K562 (cell line): ENCODE data around the gene SKIL. TPM values are rescaled to one million over a fixed set of nuclear protein-coding genes. Genes with fewer than 3 reads are reported as not detected.

Experiments used
- ATAC-seq: fragments of 200-7000 bp; cut with Tn5 transposase; 3 replicates; pipeline ENCODE4 v1.9.1; 2020; ENCODE audit warnings: moderate library complexity
- BruUV-seq: library from RNA; stranded (reverse); fragments of 400-500 nt; replicated peaks from 2 replicates; lab custom pipeline; 2021; lab: Mats Ljungman, UMichigan
- CTCF ChIA-PET: fragments of 300-600 bp; formaldehyde crosslinking; extraction: SDS; loops from one replicate; lab custom pipeline; 2021; ENCODE audit warnings: low intra/inter-chr PET ratio; lab: Yijun Ruan, JAX
- POLR2A ChIA-PET: fragments of 300-600, 350-650 bp; sonication (Branson Sonifier 250); formaldehyde crosslinking; extraction: SDS; loops from one replicate; lab custom pipeline; 2021; ENCODE audit warnings: antibody characterized with exemption, inconsistent platforms; lab: Yijun Ruan, JAX
- DNase-seq, 4 experiments: peaks; one replicate each; pipeline versions ENCODE4 v3.0.0 to v3.0.0-alpha.2; 2011 to 2018; ENCODE audit warnings: low spot score in 3 of 4, mixed read lengths in 3 of 4; ENCODE audit errors: extremely low read depth in 1 of 4
- FAIRE-seq: peaks from 2 replicates; lab custom pipeline; 2011; peaks lifted over from hg19 to GRCh38; lab: Jason Lieb, UNC
- H2AFZ ChIP-seq: 2 replicates; pipeline ENCODE4 v1.6.0; 2011; ENCODE audit warnings: low read depth, low read length, control low read depth, inconsistent platforms
- H3K27ac ChIP-seq: fragments of 200-600 bp; 3 replicates; pipeline ENCODE4 v1.8.0; 2011; ENCODE audit warnings: low read depth, mild to moderate bottlenecking, control low read depth, inconsistent platforms, low read length, moderate library complexity, mixed read lengths; ENCODE audit errors: extremely low read depth
- H3K27me3 ChIP-seq, 2 experiments: fragments of 300-600 bp in 1 of 2; 2 replicates in 1 of 2; 3 replicates in 1 of 2; pipeline versions ENCODE4 v1.6.0 to v1.8.0; 2011; ENCODE audit warnings: inconsistent platforms in 2 of 2, low read length in 2 of 2, mild to moderate bottlenecking in 1 of 2, mixed read lengths in 1 of 2, moderate library complexity in 1 of 2; ENCODE audit not compliant: control insufficient read depth in 2 of 2, insufficient read depth in 2 of 2
- H3K36me3 ChIP-seq: fragments of 300-600 bp; 3 replicates; pipeline ENCODE4 v1.8.0; 2011; ENCODE audit warnings: mild to moderate bottlenecking, low read length, inconsistent platforms; ENCODE audit not compliant: control insufficient read depth, insufficient read depth
- H3K4me1 ChIP-seq, 2 experiments: fragments of 200-600 bp in 1 of 2; replicated peaks in 1 of 2; 2 replicates in 1 of 2; 3 replicates in 1 of 2; pipeline versions ENCODE4 v1.5.1 to v1.8.0; 2011; ENCODE audit warnings: inconsistent platforms in 2 of 2, low read length in 2 of 2, mild to moderate bottlenecking in 1 of 2, mixed read lengths in 1 of 2, moderate library complexity in 1 of 2; ENCODE audit not compliant: control insufficient read depth in 2 of 2, insufficient read depth in 2 of 2
- H3K4me2 ChIP-seq: 2 replicates; pipeline ENCODE4 v1.6.1; 2011; ENCODE audit warnings: low read length, control low read depth, inconsistent platforms, mixed read lengths; ENCODE audit not compliant: insufficient read depth
- H3K4me3 ChIP-seq: fragments of 200-600 bp; sonication (generic), shearing (Covaris generic); 2 replicates; pipeline ENCODE4 v1.5.1; 2016; ENCODE audit warnings: control low read depth, inconsistent platforms
- H3K79me2 ChIP-seq: fragments of 200-600 bp; 3 replicates; pipeline ENCODE4 v1.8.0; 2011; ENCODE audit warnings: low read length, inconsistent platforms; ENCODE audit not compliant: control insufficient read depth, insufficient read depth
- H3K9ac ChIP-seq, 2 experiments: 2 replicates each; pipeline versions ENCODE4 v1.6.0 to v1.6.1; 2011; ENCODE audit warnings: low read depth in 2 of 2, low read length in 2 of 2, control low read depth in 1 of 2, inconsistent platforms in 1 of 2, mild to moderate bottlenecking in 1 of 2, mixed read lengths in 1 of 2; ENCODE audit not compliant: insufficient read depth in 1 of 2
- H3K9me1 ChIP-seq: one replicate; pipeline ENCODE4 v1.6.0; 2011; ENCODE audit warnings: inconsistent platforms, mild to moderate bottlenecking, low read length, moderate library complexity; ENCODE audit not compliant: control insufficient read depth, insufficient read depth
- H3K9me3 ChIP-seq: replicated peaks from 2 replicates; pipeline ENCODE4 v1.5.1; 2011; ENCODE audit warnings: low read depth, low read length, inconsistent platforms; ENCODE audit not compliant: control insufficient read depth, insufficient read depth
- H4K20me1 ChIP-seq: replicated peaks from 2 replicates; pipeline ENCODE4 v1.6.1; 2011; ENCODE audit warnings: low read length, inconsistent platforms, mixed read lengths; ENCODE audit not compliant: control insufficient read depth, insufficient read depth
- BCOR ChIP-seq: fragments of 450-650 bp; IDR thresholded peaks from 2 replicates; pipeline ENCODE4 v1.6.1; 2016
- FOXK1 ChIP-seq: sonication (generic); formaldehyde crosslinking; IDR thresholded peaks from 2 replicates; pipeline ENCODE4 v1.8.0; 2022; ENCODE audit warnings: missing genetic modification reagents, mild to moderate bottlenecking, borderline replicate concordance
- FOXM1 ChIP-seq, 2 experiments: fragments of 450-650 bp in 1 of 2; sonication (generic) in 1 of 2; formaldehyde crosslinking in 1 of 2; IDR thresholded peaks; 2 replicates each; pipeline versions ENCODE4 v1.6.1 to v1.9.0; 2017 to 2022; ENCODE audit warnings: low read depth in 2 of 2, mild to moderate bottlenecking in 2 of 2, missing genetic modification reagents in 1 of 2, moderate library complexity in 1 of 2
- HNRNPK ChIP-seq: fragments of 200-400 bp; formaldehyde crosslinking; IDR thresholded peaks from one replicate; pipeline ENCODE4 v1.6.1; 2018; ENCODE audit warnings: mild to moderate bottlenecking, low read depth, low read length; ENCODE audit not compliant: poor library complexity, severe bottlenecking
- KDM4B ChIP-seq, 2 experiments: fragments of 450-650 bp in 1 of 2; sonication (generic) in 1 of 2; IDR thresholded peaks; 2 replicates each; pipeline ENCODE4 v1.6.1; 2016 to 2017; ENCODE audit warnings: borderline replicate concordance in 2 of 2, antibody characterized with exemption in 1 of 2, low read depth in 1 of 2, mild to moderate bottlenecking in 1 of 2
- MAFG ChIP-seq: fragments of 450-650 bp; conservative IDR thresholded peaks from 2 replicates; pipeline ENCODE4 v1.6.1; 2016; ENCODE audit warnings: missing genetic modification characterization, missing compliant biosample characterization
- RBM25 ChIP-seq: fragments of 200-400 bp; formaldehyde crosslinking; IDR thresholded peaks from 2 replicates; pipeline ENCODE4 v1.6.1; 2018; ENCODE audit warnings: low read length, low read depth, moderate library complexity; ENCODE audit not compliant: severe bottlenecking
- SMARCE1 ChIP-seq: fragments of 450-650 bp; IDR thresholded peaks from 2 replicates; pipeline ENCODE4 v1.7.1; 2016; ENCODE audit warnings: mild to moderate bottlenecking
- WHSC1 ChIP-seq: IDR thresholded peaks from one replicate; pipeline ENCODE4 v1.6.1; 2012; ENCODE audit warnings: low read length, control low read depth, inconsistent platforms
- ZC3H11A ChIP-seq: IDR thresholded peaks from 2 replicates; pipeline ENCODE4 v1.6.1; 2012; ENCODE audit warnings: low read depth, low read length, improper control_type of control experiment
- ZNF217 ChIP-seq: sonication (generic); formaldehyde crosslinking; IDR thresholded peaks from 2 replicates; pipeline ENCODE4 v1.8.0; 2022; ENCODE audit warnings: mild to moderate bottlenecking, missing genetic modification reagents
- ZNF224 ChIP-seq: sonication (generic); formaldehyde crosslinking; IDR thresholded peaks from 2 replicates; pipeline ENCODE4 v1.8.0; 2022; ENCODE audit warnings: mild to moderate bottlenecking, missing genetic modification reagents
- ZNF507 ChIP-seq: conservative IDR thresholded peaks from 2 replicates; pipeline ENCODE4 v1.6.1; 2017; ENCODE audit warnings: missing genetic modification characterization, missing compliant biosample characterization
- ZNF584 ChIP-seq: fragments of 200-800 bp; sonication (Bioruptor generic); IDR thresholded peaks from 2 replicates; pipeline ENCODE4 v1.6.1; 2016; ENCODE audit warnings: low read depth, mild to moderate bottlenecking, missing genetic modification characterization, missing compliant biosample characterization
- ZZZ3 ChIP-seq: fragments of 450-650 bp; IDR thresholded peaks from 2 replicates; pipeline ENCODE4 v1.6.1; 2016; ENCODE audit warnings: antibody characterized with exemption, mild to moderate bottlenecking, moderate library complexity
- WGBS: fragments of 100-300 bp; shearing (Covaris generic); methylation state at CpG from one replicate; pipeline ENCODE4 v1.1.6; 2016; ENCODE audit warnings: low coverage, mixed read lengths; ENCODE audit not compliant: insufficient coverage; ENCODE audit errors: missing lambda C conversion rate; 5-methylcytosine and 5-hydroxymethylcytosine counted together
- in situ Hi-C: fragments of 300-500 bp; cut with MboI; formaldehyde crosslinking; loops from 4 replicates; pipeline ENCODE4 v1.15.0; 2018; ENCODE audit warnings: inconsistent platforms, mixed read lengths
- intact Hi-C: fragments of 100-400 bp; cut with micrococcal nuclease; formaldehyde crosslinking; loops from 2 replicates; pipeline ENCODE4 v1.14.2; 2022
- polyA plus RNA-seq, 8 experiments: library from polyadenylated mRNA; depleted of rRNA in 4 of 8; stranded (reverse) in 5 of 8; unstranded in 3 of 8; fragments of >200 nt; fragmentation: Nextera tagmentation in 2 of 8; fragmentation: Illumina TruSeq in 1 of 8; extraction: Ambion mirVana in 2 of 8; extraction: Trizol in 1 of 8; gene quantifications; 2 replicates each; pipeline versions ENCODE4 v1.2.1 to v1.2.3, GENCODE V29; 2011 to 2014; ENCODE audit warnings: inconsistent platforms in 1 of 8, missing spikeins in 1 of 8
- total RNA-seq, 7 experiments: library from RNA; depleted of rRNA in 6 of 7; stranded (reverse); fragments of >200 nt in 6 of 7; fragmentation: Illumina TruSeq in 2 of 7; extraction: Trizol in 2 of 7; gene quantifications; 2 replicates each; pipeline versions ENCODE4 v1.2.1 to v1.2.3, GENCODE V29; 2011 to 2021; ENCODE audit warnings: low replicate concordance in 1 of 7
- TF ChIP-seq, protein P1 (sequence below): sonication (generic); formaldehyde crosslinking; IDR thresholded peaks from 2 replicates; pipeline ENCODE4 v1.8.1; 2022; ENCODE audit warnings: missing genetic modification reagents
- TF ChIP-seq, protein P2 (sequence below): fragments of 250-450 bp; sonication (Bioruptor Pico); IDR thresholded peaks from 2 replicates; pipeline ENCODE4 v1.8.0; 2021; ENCODE audit warnings: mild to moderate bottlenecking, moderate library complexity

Gene SKIL
- total and polyA plus RNA-seq, 9 of the 15 experiments (the other 6 are each of a cell fraction or from before 2014, with no cell fraction given), result 4.3 to 19.1 (median 9.7) TPM

DNA sequence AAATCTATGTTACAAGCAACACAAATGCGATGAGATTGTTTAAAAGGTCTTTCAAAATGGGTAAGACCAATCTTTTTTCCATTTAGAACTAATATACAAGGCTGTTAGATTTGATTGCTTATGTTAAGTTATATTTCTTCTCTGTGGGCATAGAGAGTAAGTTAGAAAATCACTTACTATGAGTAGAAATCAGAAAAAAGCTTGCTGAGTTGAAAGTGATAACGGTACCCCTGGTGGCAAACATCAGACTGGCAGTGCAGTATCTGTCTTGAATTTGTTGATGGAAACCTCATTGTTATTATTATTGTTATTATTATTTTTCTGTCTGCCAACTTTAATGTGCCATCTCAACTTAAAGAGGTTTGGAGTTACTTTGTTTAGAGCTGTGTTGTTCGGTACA is 73.5 kb downstream of the SKIL start (continued):
- TF ChIP-seq ZNF507 (tag) (no peak), ZNF584 (CRISPR knock-in tag) (no peak), ZC3H11A (no peak)
- TF ChIP-seq, protein P1, sequence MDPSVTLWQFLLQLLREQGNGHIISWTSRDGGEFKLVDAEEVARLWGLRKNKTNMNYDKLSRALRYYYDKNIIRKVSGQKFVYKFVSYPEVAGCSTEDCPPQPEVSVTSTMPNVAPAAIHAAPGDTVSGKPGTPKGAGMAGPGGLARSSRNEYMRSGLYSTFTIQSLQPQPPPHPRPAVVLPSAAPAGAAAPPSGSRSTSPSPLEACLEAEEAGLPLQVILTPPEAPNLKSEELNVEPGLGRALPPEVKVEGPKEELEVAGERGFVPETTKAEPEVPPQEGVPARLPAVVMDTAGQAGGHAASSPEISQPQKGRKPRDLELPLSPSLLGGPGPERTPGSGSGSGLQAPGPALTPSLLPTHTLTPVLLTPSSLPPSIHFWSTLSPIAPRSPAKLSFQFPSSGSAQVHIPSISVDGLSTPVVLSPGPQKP (CRISPR knock-in tag), result no peak
- TF ChIP-seq, protein P2, sequence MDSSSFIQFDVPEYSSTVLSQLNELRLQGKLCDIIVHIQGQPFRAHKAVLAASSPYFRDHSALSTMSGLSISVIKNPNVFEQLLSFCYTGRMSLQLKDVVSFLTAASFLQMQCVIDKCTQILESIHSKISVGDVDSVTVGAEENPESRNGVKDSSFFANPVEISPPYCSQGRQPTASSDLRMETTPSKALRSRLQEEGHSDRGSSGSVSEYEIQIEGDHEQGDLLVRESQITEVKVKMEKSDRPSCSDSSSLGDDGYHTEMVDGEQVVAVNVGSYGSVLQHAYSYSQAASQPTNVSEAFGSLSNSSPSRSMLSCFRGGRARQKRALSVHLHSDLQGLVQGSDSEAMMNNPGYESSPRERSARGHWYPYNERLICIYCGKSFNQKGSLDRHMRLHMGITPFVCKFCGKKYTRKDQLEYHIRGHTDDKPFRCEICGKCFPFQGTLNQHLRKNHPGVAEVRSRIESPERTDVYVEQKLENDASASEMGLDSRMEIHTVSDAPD (CRISPR knock-in tag), result no peak

DNA sequence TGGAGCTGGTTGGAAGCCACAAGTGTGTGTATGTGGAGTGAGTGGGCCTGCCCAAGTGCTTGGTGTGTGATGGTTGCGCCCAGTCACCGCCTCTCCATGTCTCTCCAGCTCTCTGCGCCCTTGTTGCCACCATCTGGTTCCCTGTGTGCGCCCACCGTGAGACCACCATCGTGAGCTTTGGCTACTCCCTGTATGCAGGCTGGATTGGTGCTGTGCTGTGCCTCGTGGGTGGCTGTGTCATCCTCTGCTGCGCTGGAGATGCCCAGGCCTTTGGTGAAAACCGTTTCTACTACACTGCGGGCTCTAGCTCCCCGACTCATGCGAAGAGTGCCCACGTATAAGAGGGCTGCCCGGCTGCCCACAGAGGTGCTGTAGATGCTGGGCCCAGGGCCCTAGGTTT is 74.9 kb downstream of the SKIL start:
- H3K9me3 ChIP-seq, result no peaks in the 10 kb centered on the region
- no peak overlapping the region for H3K4me3 ChIP-seq
- H3K79me2 ChIP-seq, result no peaks in the 10 kb centered on the region
- no peaks in the 10 kb centered on the region for H4K20me1 ChIP-seq
- ChIA-PET CTCF (no interaction called here), POLR2A (interaction anchor here (0.7 to 1.6 kb wide), 3 partner anchors 20 to 437 kb away, joined by 3 to 4 read pairs (median 3); partner anchors contain the start of gene RPL22L1)
- intact Hi-C loops, result no loop called here
- no peaks in the 10 kb centered on the region for H3K36me3 ChIP-seq
- no peak overlapping the region for H3K9ac ChIP-seq
- H3K27ac ChIP-seq, result no peak overlapping the region
- no peak overlapping the region for H2AFZ ChIP-seq
- H3K9me1 ChIP-seq, result no peaks in the 10 kb centered on the region
- 48% methylated on average over 14 of the region's 14 CpGs for WGBS
- in situ Hi-C loops, result no loop called here
- H3K4me1 ChIP-seq, result no peaks in the 10 kb centered on the region; a peak in 1 of 5 replicates
- no peak for ATAC-seq
- no peak overlapping the region for H3K4me2 ChIP-seq
- FAIRE-seq, result no peak
- no peak for TF ChIP-seq MAFG (tag)
- TF ChIP-seq FOXM1 (IDR thresholded peaks at IDR 0.05; ENCODE audit: low read depth), result no peak
- TF ChIP-seq FOXM1 (CRISPR knock-in tag; IDR thresholded peaks at IDR 0.05; ENCODE audit: low read depth), result no peak
- TF ChIP-seq ZNF217 (CRISPR knock-in tag), result no peak
- no peak for TF ChIP-seq KDM4B (IDR thresholded peaks at IDR 0.05; ENCODE audit: borderline replicate concordance in 2 of 2, low read depth in 1 of 2)
- TF ChIP-seq RBM25, result no peak
- no peak for TF ChIP-seq FOXK1 (CRISPR knock-in tag)
- no peak for TF ChIP-seq HNRNPK
- no peak for TF ChIP-seq ZNF224 (CRISPR knock-in tag)
- no peak for TF ChIP-seq BCOR
- no peak for TF ChIP-seq WHSC1
- no peak for TF ChIP-seq SMARCE1
- no peak for TF ChIP-seq ZZZ3
- BruUV-seq, result no TSS peak
- H3K27me3 ChIP-seq, result no peaks in the 10 kb centered on the region; a peak in 1 of 5 replicates
- no peak for DNase-seq
